Gastrocnemius medialis (tissue), 4 donors: ENCODE results near the gene COL23A1. TPM values are rescaled to one million over a fixed set of nuclear protein-coding genes. Genes with fewer than 3 reads are reported as not detected.

ENCODE experiments used
- ATAC-seq, 2 donors: fragments of 150-250 bp; one replicate each; pipeline ENCODE4 v1.9.1; 2016
- DNase-seq, 2 donors: peaks; one replicate each; pipeline ENCODE4 v3.0.0-alpha.2; 2019
- H3K27ac ChIP-seq, 4 donors: fragments of 200-600 bp; sonication (generic); 1 replicate in 1 of 4; 2 replicates in 3 of 4; pipeline ENCODE4 v1.5.1; 2016 to 2018; ENCODE audit warnings: mild to moderate bottlenecking in 2 of 4, moderate library complexity in 1 of 4
- H3K27me3 ChIP-seq, 3 donors: fragments of 200-600 bp; sonication (generic) in 2 of 3; 1 replicate in 1 of 3; 2 replicates in 2 of 3; pipeline versions ENCODE4 v1.5.1 to v1.6.0; 2016 to 2019; ENCODE audit warnings: mild to moderate bottlenecking in 1 of 3, moderate library complexity in 1 of 3
- H3K36me3 ChIP-seq, 2 donors: fragments of 200-600 bp; sonication (generic) in 1 of 2; one replicate each; pipeline ENCODE4 v1.5.1; 2017 to 2018
- H3K4me1 ChIP-seq, 2 donors: fragments of 200-600 bp; sonication (generic) in 1 of 2; one replicate each; pipeline ENCODE4 v1.5.1; 2016 to 2017; ENCODE audit warnings: mild to moderate bottlenecking in 2 of 2
- H3K4me3 ChIP-seq, 4 donors: fragments of 200-600 bp; sonication (generic) in 3 of 4; 1 replicate in 1 of 4; 2 replicates in 3 of 4; pipeline ENCODE4 v1.5.1; 2016 to 2019; ENCODE audit warnings: mild to moderate bottlenecking in 2 of 4
- H3K9me3 ChIP-seq, 3 donors: fragments of 200-600 bp; sonication (generic) in 2 of 3; 1 replicate in 1 of 3; 2 replicates in 2 of 3; pipeline ENCODE4 v1.5.1; 2016 to 2019
- CTCF ChIP-seq, 5 experiments: fragments of 450-650 bp in 3 of 5; fragments of 200-600 bp in 2 of 5; sonication (generic) in 2 of 5; IDR thresholded peaks in 4 of 5; conservative IDR thresholded peaks in 1 of 5; 1 replicate in 4 of 5; 2 replicates in 1 of 5; pipeline ENCODE4 v1.5.1; 2016 to 2019; ENCODE audit warnings: antibody characterized with exemption in 5 of 5, mild to moderate bottlenecking in 3 of 5, moderate library complexity in 3 of 5
- POLR2A ChIP-seq, 2 donors: fragments of 450-650 bp; IDR thresholded peaks; one replicate each; pipeline ENCODE4 v1.6.1; 2017; ENCODE audit warnings: antibody characterized with exemption in 2 of 2, mild to moderate bottlenecking in 2 of 2, moderate library complexity in 2 of 2
- in situ Hi-C, 4 donors: fragments of 200-750 bp; cut with MboI; loops; one replicate each; pipeline versions ENCODE4 v1.15.0 to v1.8.0; 2017; ENCODE audit warnings: low sequenced_read_pairs in 4 of 4
- intact Hi-C: fragments of 100-400 bp; cut with DNase I; formaldehyde crosslinking; loops from one replicate; pipeline ENCODE4 v1.15.1; 2023; ENCODE audit warnings: low total_unique reads
- total RNA-seq, 4 donors: library from RNA; depleted of rRNA; stranded (reverse); fragments of >200 nt; gene quantifications; one replicate each; pipeline versions ENCODE4 v1.1.0 to v1.2.3, GENCODE V29; 2016

COL23A1 gene
- total RNA-seq, 4 donors from 2014 or later, result 0.62 to 1.1 (median 0.97) TPM; not detected in 1

- TF ChIP-seq POLR2A (IDR thresholded peaks at IDR 0.05), result no peak
- no peak for TF ChIP-seq CTCF (IDR thresholded peaks at IDR 0.05 in 4 of 5, conservative IDR thresholded peaks at IDR 0.05 in 1 of 5)
- H3K4me3 ChIP-seq, result no peak overlapping the region
- ATAC-seq (no peak), DNase-seq (peak in 1 of 2 donors; percentile 2)
- no peak overlapping the region for H3K27ac ChIP-seq
- in situ Hi-C loops, result loop anchor here in 1 of 4 donors (25.0 kb wide), 1 partner anchor 1189 kb away; no protein-coding TSS in a partner anchor
- intact Hi-C loops, result no loop called here
- no peaks in the 10 kb centered on the region for H3K4me1 ChIP-seq
- no peaks in the 10 kb centered on the region for H3K36me3 ChIP-seq
- no peaks in the 10 kb centered on the region for H3K9me3 ChIP-seq
- H3K27me3 ChIP-seq, result no peaks in the 10 kb centered on the region
Measured at GRCh38 chr5:178298283-178298807, 291.8 kb downstream of the COL23A1 start.

- H3K27ac ChIP-seq, result no peak overlapping the region
- DNase-seq (peak in 1 of 2 donors; percentile 1), ATAC-seq (no peak)
- no peaks in the 10 kb centered on the region for H3K4me1 ChIP-seq
- TF ChIP-seq CTCF (IDR thresholded peaks at IDR 0.05 in 4 of 5, conservative IDR thresholded peaks at IDR 0.05 in 1 of 5) (no peak), POLR2A (IDR thresholded peaks at IDR 0.05) (no peak)
- no peaks in the 10 kb centered on the region for H3K36me3 ChIP-seq
- no peaks in the 10 kb centered on the region for H3K9me3 ChIP-seq
- H3K4me3 ChIP-seq, result no peak overlapping the region
- H3K27me3 ChIP-seq, result no peaks in the 10 kb centered on the region
- intact Hi-C loops, result no loop called here
- in situ Hi-C loops, result loop anchor here in 1 of 4 donors (25.0 kb wide), 1 partner anchor 1190 kb away; no protein-coding TSS in a partner anchor
Measured at GRCh38 chr5:178297751-178298150, 292.4 kb downstream of the COL23A1 start.

- no peaks in the 10 kb centered on the region for H3K27me3 ChIP-seq
- H3K9me3 ChIP-seq, result no peaks in the 10 kb centered on the region
- intact Hi-C loops (no loop called here), in situ Hi-C loops (loop anchor here in 1 of 4 donors (25.0 kb wide), 1 partner anchor 1191 kb away; no protein-coding TSS in a partner anchor)
- no peak for TF ChIP-seq POLR2A (IDR thresholded peaks at IDR 0.05)
- no peak for TF ChIP-seq CTCF (IDR thresholded peaks at IDR 0.05 in 4 of 5, conservative IDR thresholded peaks at IDR 0.05 in 1 of 5)
- no peak overlapping the region for H3K27ac ChIP-seq
- ATAC-seq, result peak in 1 of 2 donors; percentile 55
- H3K4me3 ChIP-seq, result no peak overlapping the region
- peak in 1 of 2 donors; percentile 10 for DNase-seq
- no peaks in the 10 kb centered on the region for H3K36me3 ChIP-seq
- no peaks in the 10 kb centered on the region for H3K4me1 ChIP-seq
Measured at GRCh38 chr5:178296066-178296465, 294.1 kb downstream of the COL23A1 start.

- intact Hi-C loops (no loop called here), in situ Hi-C loops (loop anchor here in 1 of 4 donors (25.0 kb wide), 1 partner anchor 1192 kb away; no protein-coding TSS in a partner anchor)
- no peak overlapping the region for H3K27ac ChIP-seq
- no peaks in the 10 kb centered on the region for H3K9me3 ChIP-seq
- no peak for TF ChIP-seq POLR2A (IDR thresholded peaks at IDR 0.05)
- no peak for TF ChIP-seq CTCF (IDR thresholded peaks at IDR 0.05 in 4 of 5, conservative IDR thresholded peaks at IDR 0.05 in 1 of 5)
- H3K36me3 ChIP-seq, result no peaks in the 10 kb centered on the region
- DNase-seq, result no peak
- no peaks in the 10 kb centered on the region for H3K4me1 ChIP-seq
- H3K4me3 ChIP-seq, result no peak overlapping the region
- no peaks in the 10 kb centered on the region for H3K27me3 ChIP-seq
- ATAC-seq, result no peak
Measured at GRCh38 chr5:178295589-178295988, 294.6 kb downstream of the COL23A1 start.
